GM19193 (cell line): ENCODE data around the gene C10orf105.

Experiments used
- POLR2A ChIP-seq: IDR thresholded peaks from 4 replicates; pipeline ENCODE4 v1.6.1; 2011; ENCODE audit not compliant: insufficient read depth, insufficient read length; ENCODE audit errors: extremely low read depth

Gene C10orf105

GRCh38 chr10:71719042-71719441 is 536 bp downstream of the C10orf105 start:
- no peak for TF ChIP-seq POLR2A

GRCh38 chr10:71718165-71718698 is 1.3 kb downstream of the C10orf105 start:
- no peak for TF ChIP-seq POLR2A

DNA sequence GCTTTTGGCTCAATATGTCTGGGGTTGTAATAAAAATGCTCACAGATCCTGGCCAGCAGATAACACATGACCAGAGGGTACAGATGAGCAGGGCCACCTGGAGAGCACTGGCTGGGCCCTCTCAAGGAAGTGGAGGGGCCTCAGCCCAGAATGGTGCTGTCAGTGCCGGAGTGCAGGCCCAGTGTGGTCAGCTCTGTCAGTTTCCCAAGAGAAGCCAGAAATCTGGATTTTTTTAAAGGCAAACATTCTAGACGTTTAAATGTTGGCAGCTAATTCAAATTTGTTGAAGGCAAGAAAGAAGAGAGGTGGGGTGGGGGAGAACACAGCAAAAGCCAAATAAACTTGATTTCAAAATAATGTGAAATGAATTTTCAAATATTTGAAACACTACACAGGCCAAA is 2.0 kb downstream of the C10orf105 start:
- TF ChIP-seq POLR2A: no peak

DNA sequence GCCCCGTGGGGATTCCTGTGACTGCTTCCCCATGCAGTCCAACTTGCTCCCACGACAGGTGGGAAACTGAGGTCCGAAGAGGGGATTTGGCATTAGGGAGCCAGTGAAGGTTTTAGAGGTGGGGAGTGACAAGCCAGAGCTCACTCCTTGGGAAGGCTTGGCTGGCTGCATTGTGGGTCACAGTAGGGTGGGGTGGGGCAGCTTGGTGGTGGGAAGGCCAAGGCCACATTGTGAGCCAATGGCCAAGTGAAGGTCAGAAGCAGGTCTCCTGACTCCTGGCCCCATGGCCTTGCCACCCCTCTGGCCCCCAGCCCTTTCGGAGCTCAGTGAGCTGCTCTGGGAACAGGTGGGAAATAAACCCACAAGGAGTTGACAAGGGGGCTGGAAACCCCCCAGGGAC is 2.5 kb downstream of the C10orf105 start:
- TF ChIP-seq POLR2A: no peak

DNA sequence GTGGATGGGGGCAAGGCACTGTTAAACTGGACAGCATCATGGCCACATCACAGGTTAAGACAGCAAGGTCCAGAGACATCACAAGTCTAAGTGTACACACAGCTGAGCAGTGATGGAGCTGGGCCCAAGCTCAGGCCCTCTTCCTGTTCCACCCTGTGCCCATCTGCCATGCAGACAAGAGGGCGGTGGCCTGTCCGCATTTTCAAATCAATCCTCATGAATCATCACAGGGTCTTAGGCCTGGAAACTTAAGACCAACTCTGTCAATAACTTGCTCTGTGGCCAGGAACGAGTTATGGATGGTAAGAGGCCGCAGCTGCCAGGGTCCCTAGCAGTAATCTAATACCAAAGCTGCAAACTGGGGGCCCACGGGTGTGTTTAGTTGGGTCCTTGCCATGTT is 3.2 kb downstream of the C10orf105 start:
- no peak for TF ChIP-seq POLR2A

- TF ChIP-seq POLR2A: no peak
Observed at GRCh38 chr10:71715860-71716259, 3.7 kb downstream of the C10orf105 start.

DNA sequence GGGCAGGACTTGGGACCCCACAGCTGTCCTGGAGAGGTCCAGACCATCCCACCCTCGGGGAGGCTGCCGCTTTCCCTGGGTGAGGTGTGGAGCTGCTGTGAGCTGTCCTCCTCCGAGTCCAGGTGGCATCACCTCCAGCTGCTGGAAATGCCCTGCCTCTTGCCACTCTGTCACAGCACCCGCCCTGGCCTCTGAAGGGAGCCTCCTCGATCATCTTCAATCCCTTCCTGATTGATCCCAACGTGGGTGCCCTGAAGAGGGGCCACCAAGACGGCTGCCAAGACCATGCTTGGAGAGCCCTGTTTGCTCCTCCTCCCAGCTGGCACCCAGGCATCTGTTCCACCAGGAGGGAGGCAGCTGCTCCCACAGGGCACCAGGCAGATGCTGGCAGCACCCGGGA is 4.6 kb downstream of the C10orf105 start:
- no peak for TF ChIP-seq POLR2A

DNA sequence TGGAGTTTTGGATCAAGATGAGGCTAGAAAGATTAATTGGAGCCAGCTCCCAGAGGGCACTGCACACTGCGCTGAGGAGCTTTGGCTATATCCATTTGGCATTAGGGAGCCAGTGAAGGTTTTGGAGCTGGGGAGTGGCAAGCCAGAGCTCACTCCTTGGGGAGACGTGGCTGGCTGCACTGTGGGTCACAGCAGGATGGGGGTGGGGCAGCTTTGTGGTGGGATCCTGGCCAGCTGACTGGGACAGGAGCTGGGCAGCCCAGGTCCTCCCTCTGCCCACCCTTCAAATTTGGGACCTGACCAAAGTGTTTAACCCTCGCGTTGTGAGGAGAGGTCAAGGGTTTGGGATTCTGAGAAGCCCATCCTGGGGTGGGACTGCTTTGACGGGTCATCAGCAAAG is 5.0 kb downstream of the C10orf105 start:
- TF ChIP-seq POLR2A: no peak

GRCh38 chr10:71714031-71714410 is 5.6 kb downstream of the C10orf105 start:
- TF ChIP-seq POLR2A: no peak

GRCh38 chr10:71713135-71714030 is 6.2 kb downstream of the C10orf105 start:
- no peak for TF ChIP-seq POLR2A

- no peak for TF ChIP-seq POLR2A
Observed at GRCh38 chr10:71712572-71713134, 6.9 kb downstream of the C10orf105 start.

DNA sequence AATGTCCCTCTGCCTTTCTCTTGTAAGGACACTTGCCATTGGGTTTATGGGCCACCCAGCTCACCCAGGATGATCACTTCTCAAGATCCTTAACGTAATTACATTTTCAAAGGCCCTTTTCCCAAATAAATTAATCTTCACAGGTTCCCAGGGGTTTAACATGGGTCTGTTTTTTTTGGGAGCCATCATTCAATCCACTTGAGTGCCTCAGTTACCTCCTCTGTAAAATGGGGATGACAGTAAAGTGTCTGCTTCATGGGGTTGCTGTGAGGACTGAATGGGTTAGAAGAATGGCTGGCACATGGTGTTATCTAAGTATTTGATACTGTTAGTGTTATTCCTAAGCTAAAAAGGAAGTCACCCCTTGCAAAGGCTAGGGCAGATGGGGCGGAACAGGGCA is 7.4 kb downstream of the C10orf105 start:
- TF ChIP-seq POLR2A: no peak

GRCh38 chr10:71711052-71711623 is 8.4 kb downstream of the C10orf105 start:
- TF ChIP-seq POLR2A: no peak

DNA sequence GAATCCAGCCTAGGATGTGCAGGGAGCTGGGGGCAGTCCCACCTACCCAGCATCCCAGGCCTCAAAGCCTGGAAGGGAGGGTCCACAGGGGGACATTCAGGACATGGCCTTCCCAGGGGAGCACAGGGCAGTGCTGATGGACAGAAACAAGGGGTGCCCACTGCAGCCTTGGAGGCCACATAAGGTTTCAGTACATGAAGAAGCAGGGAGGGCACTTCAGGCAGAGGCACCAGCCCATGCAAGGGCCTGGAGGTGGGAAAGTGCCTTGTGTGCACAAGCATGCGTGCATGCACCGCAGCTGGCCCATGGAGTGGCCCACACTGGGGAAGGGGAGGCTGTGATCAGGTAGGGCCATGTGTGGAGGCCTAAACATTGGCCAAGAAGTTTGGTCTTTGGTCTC is 9.1 kb downstream of the C10orf105 start:
- no peak for TF ChIP-seq POLR2A
